Measurements from ENCODE around the gene GREB1L.

Gene GREB1L

GRCh38 chr18:21468514-21469164, 226.6 kb downstream of the GREB1L start:
- Mint-ChIP-seq H3K4me3 (no peak overlapping the region), H3K9me3 (no peaks in the 10 kb centered on the region), H3K27me3 (ENCODE audit: low read depth) (no peaks in the 10 kb centered on the region), H3K27ac (peak overlapping the region in 1 of 3 experiments; percentile 42), H3K36me3 (ENCODE audit: low read depth) (peaks cover 8% of the 10 kb centered on the region), H3K4me1 (no peaks in the 10 kb centered on the region)
- TF ChIP-seq CTCF (IDR thresholded peaks at IDR 0.05; ENCODE audit: unreplicated experiment in 3 of 3) = no peak

GRCh38 chr18:21472741-21473140, 230.7 kb downstream of the GREB1L start:
- peaks cover 17% of the 10 kb centered on the region for H3K36me3 Mint-ChIP-seq (ENCODE audit: low read depth)
- no peaks in the 10 kb centered on the region for H3K27me3 Mint-ChIP-seq (ENCODE audit: low read depth)
- TF ChIP-seq CTCF (IDR thresholded peaks at IDR 0.05; ENCODE audit: unreplicated experiment in 3 of 3) = no peak
- H3K4me1 Mint-ChIP-seq = no peaks in the 10 kb centered on the region
- no peak overlapping the region for H3K4me3 Mint-ChIP-seq
- no peak overlapping the region for H3K27ac Mint-ChIP-seq
- no peaks in the 10 kb centered on the region for H3K9me3 Mint-ChIP-seq

- TF ChIP-seq CTCF (IDR thresholded peaks at IDR 0.05; ENCODE audit: unreplicated experiment in 3 of 3) = no peak
- H3K27ac Mint-ChIP-seq = no peak overlapping the region
- H3K4me1 Mint-ChIP-seq = no peaks in the 10 kb centered on the region
- H3K36me3 Mint-ChIP-seq (ENCODE audit: low read depth) = peaks cover 17% of the 10 kb centered on the region
- H3K27me3 Mint-ChIP-seq (ENCODE audit: low read depth) = no peaks in the 10 kb centered on the region
- no peak overlapping the region for H3K4me3 Mint-ChIP-seq
- H3K9me3 Mint-ChIP-seq = no peaks in the 10 kb centered on the region
Observed at GRCh38 chr18:21474621-21475020, 232.6 kb downstream of the GREB1L start.

- Mint-ChIP-seq H3K9me3 (no peaks in the 10 kb centered on the region), H3K27me3 (ENCODE audit: low read depth) (no peaks in the 10 kb centered on the region), H3K4me3 (no peak overlapping the region), H3K27ac (no peak overlapping the region), H3K4me1 (peaks cover 20% of the 10 kb centered on the region), H3K36me3 (ENCODE audit: low read depth) (peaks cover 2% of the 10 kb centered on the region)
- no peak for TF ChIP-seq CTCF (IDR thresholded peaks at IDR 0.05; ENCODE audit: unreplicated experiment in 3 of 3)
Observed at GRCh38 chr18:21479721-21480120, 237.7 kb downstream of the GREB1L start.

GRCh38 chr18:21481739-21482138, 239.7 kb downstream of the GREB1L start:
- Mint-ChIP-seq H3K27me3 (ENCODE audit: low read depth) (no peaks in the 10 kb centered on the region), H3K36me3 (ENCODE audit: low read depth) (no peaks in the 10 kb centered on the region), H3K4me1 (peaks cover 30% of the 10 kb centered on the region), H3K4me3 (peak overlapping the region in 1 of 3 experiments; percentile 12), H3K9me3 (no peaks in the 10 kb centered on the region), H3K27ac (no peak overlapping the region)
- TF ChIP-seq CTCF (IDR thresholded peaks at IDR 0.05; ENCODE audit: unreplicated experiment in 3 of 3) = no peak

- H3K27ac Mint-ChIP-seq = no peak overlapping the region
- peaks cover 36% of the 10 kb centered on the region for H3K4me1 Mint-ChIP-seq
- no peaks in the 10 kb centered on the region for H3K27me3 Mint-ChIP-seq (ENCODE audit: low read depth)
- H3K4me3 Mint-ChIP-seq = no peak overlapping the region
- no peak for TF ChIP-seq CTCF (IDR thresholded peaks at IDR 0.05; ENCODE audit: unreplicated experiment in 3 of 3)
- no peaks in the 10 kb centered on the region for H3K9me3 Mint-ChIP-seq
- H3K36me3 Mint-ChIP-seq (ENCODE audit: low read depth) = no peaks in the 10 kb centered on the region
Observed at GRCh38 chr18:21483051-21483450, 241.0 kb downstream of the GREB1L start.
